SH-SY5Y (cell line): Measurements from ENCODE around the gene TSSK2.

Source experiments
- GATA2 ChIP-seq: IDR thresholded peaks from 2 replicates; pipeline ENCODE4 v1.6.1; 2011; ENCODE audit warnings: mild to moderate bottlenecking, low read depth, low read length
- GATA3 ChIP-seq: IDR thresholded peaks from 2 replicates; pipeline ENCODE4 v1.6.1; 2011; ENCODE audit warnings: low read depth, mild to moderate bottlenecking, low read length, moderate library complexity

DNA sequence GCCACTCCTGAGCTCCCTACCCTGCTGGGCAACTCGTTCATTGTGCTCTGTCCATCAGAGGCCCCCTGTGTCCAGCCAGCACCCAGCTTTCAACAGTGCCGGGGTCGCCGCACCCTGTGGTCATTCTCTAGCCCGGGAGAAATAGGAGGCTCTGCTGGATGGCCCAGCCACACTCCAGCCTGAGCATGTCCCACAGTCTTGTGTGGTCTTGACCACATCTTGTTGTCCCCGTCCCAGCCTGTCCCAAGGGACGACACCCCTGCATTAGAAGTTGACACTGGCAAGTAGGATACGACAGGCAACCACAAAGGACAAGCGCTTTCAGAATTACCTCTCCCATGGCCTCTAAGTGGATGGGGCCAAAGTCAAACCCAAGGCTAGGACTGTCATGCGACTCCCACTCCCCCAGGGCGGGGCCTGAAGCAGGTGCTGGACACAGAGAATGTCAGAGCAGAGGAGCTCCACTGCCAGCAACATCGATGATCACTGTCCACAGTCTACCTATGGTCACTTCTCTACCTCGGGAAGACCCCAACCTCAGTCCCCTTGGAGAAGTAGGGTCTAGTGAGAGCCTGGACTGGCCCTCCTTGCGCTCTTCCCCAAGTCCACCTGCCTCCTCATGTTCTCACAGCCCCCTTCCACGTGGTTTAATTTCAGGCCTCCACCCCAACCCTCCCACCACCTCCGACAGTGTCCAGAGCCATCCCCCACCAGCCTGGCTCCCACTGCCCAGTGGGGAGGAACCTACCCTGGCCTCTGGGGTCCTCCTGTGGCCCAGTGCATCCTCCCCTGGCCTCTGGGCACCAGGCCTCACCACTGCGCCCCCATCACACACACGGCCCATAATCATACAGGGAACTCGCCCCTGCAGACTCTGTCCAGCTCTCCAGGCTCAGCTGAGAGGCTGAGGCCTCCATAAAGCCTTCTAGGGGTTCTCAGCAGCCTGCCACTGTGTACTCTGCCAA lies 4.5 kb upstream of the TSSK2 start:
- TF ChIP-seq GATA2 (no peak), GATA3 (no peak)
